HEK293 (cell line): ENCODE measurements around the gene STX1B.

Experiments used
- CTCF ChIA-PET: fragments of 350-600 bp; formaldehyde crosslinking; extraction: SDS; loops from one replicate; lab custom pipeline; 2021; ENCODE audit warnings: antibody characterized with exemption; lab: Yijun Ruan, JAX
- POLR2A ChIA-PET: fragments of 300-600 bp; formaldehyde crosslinking; extraction: SDS; loops from one replicate; lab custom pipeline; 2020; ENCODE audit warnings: antibody characterized with exemption, inconsistent platforms; lab: Yijun Ruan, JAX
- H3K27ac ChIP-seq: fragments of 200-500 bp; sonication (Bioruptor generic); 2 replicates; pipeline ENCODE4 v1.5.1; 2014; ENCODE audit warnings: low read depth, low read length, control low read depth, inconsistent platforms; ENCODE audit errors: extremely low read depth
- H3K36me3 ChIP-seq, 2 experiments: fragments of 200-500 bp in 1 of 2; sonication (Bioruptor generic) in 1 of 2; 1 replicate in 1 of 2; 2 replicates in 1 of 2; pipeline ENCODE4 v1.5.1; 2014 to 2017; ENCODE audit warnings: inconsistent platforms in 2 of 2, low read length in 2 of 2; ENCODE audit not compliant: control insufficient read depth in 2 of 2, insufficient read depth in 1 of 2
- H3K4me1 ChIP-seq: fragments of 200-500 bp; sonication (Bioruptor generic); 2 replicates; pipeline ENCODE4 v1.5.1; 2014; ENCODE audit warnings: mild to moderate bottlenecking, low read length, inconsistent platforms; ENCODE audit not compliant: control insufficient read depth, insufficient read depth
- H3K4me3 ChIP-seq: 2 replicates; pipeline ENCODE4 v1.5.1; 2011; ENCODE audit warnings: low read depth, mild to moderate bottlenecking, control low read depth, low read length, moderate library complexity
- H3K9me3 ChIP-seq: fragments of 200-500 bp; sonication (Bioruptor generic); 2 replicates; pipeline ENCODE4 v1.5.1; 2014; ENCODE audit warnings: low read depth, low read length, inconsistent platforms; ENCODE audit not compliant: control insufficient read depth, insufficient read depth
- ELK4 ChIP-seq: IDR thresholded peaks from 2 replicates; pipeline ENCODE4 v1.6.1; 2011; ENCODE audit warnings: mild to moderate bottlenecking, low read depth, low read length, borderline replicate concordance
- GLIS2 ChIP-seq: fragments of 450-650 bp; formaldehyde crosslinking; IDR thresholded peaks from 2 replicates; pipeline ENCODE4 v1.5.1; 2016; ENCODE audit warnings: missing biosample characterization, missing genetic modification characterization
- KLF1 ChIP-seq: fragments of 450-650 bp; formaldehyde crosslinking; IDR thresholded peaks from 2 replicates; pipeline ENCODE4 v1.5.1; 2016; ENCODE audit warnings: missing biosample characterization, missing genetic modification characterization
- KLF7 ChIP-seq: fragments of 450-650 bp; formaldehyde crosslinking; IDR thresholded peaks from 2 replicates; pipeline ENCODE4 v1.5.1; 2016; ENCODE audit warnings: missing biosample characterization, missing genetic modification characterization, borderline replicate concordance
- KLF8 ChIP-seq: fragments of 450-650 bp; formaldehyde crosslinking; IDR thresholded peaks from 2 replicates; pipeline ENCODE4 v1.5.1; 2016; ENCODE audit warnings: missing biosample characterization, missing genetic modification characterization
- KLF9 ChIP-seq: fragments of 450-650 bp; formaldehyde crosslinking; IDR thresholded peaks from 2 replicates; pipeline ENCODE4 v1.5.1; 2016; ENCODE audit warnings: missing biosample characterization, missing genetic modification characterization, low read depth
- OSR2 ChIP-seq: fragments of 450-650 bp; formaldehyde crosslinking; IDR thresholded peaks from 2 replicates; pipeline ENCODE4 v1.5.1; 2016; ENCODE audit warnings: missing biosample characterization, missing genetic modification characterization
- SETDB1 ChIP-seq: IDR thresholded peaks from one replicate; pipeline ENCODE4 v1.6.1; 2017; ENCODE audit warnings: mild to moderate bottlenecking, low read length, moderate library complexity, mixed read lengths; ENCODE audit not compliant: insufficient read length
- SP2 ChIP-seq: fragments of 450-650 bp; formaldehyde crosslinking; IDR thresholded peaks from 2 replicates; pipeline ENCODE4 v1.5.1; 2016; ENCODE audit warnings: missing biosample characterization, missing genetic modification characterization
- TCF7L2 ChIP-seq: IDR thresholded peaks from 2 replicates; pipeline ENCODE4 v1.6.1; 2011; ENCODE audit warnings: low read depth, mild to moderate bottlenecking, inconsistent platforms, low read length, moderate library complexity, borderline replicate concordance
- YY1 ChIP-seq: fragments of 450-650 bp; formaldehyde crosslinking; IDR thresholded peaks from 2 replicates; pipeline ENCODE4 v1.5.1; 2018; ENCODE audit warnings: missing biosample characterization, missing genetic modification characterization
- ZBTB21 ChIP-seq: fragments of 450-650 bp; formaldehyde crosslinking; IDR thresholded peaks from 2 replicates; pipeline ENCODE4 v1.5.1; 2017; ENCODE audit warnings: missing biosample characterization, missing genetic modification characterization
- ZBTB48 ChIP-seq: fragments of 450-650 bp; formaldehyde crosslinking; IDR thresholded peaks from 2 replicates; pipeline ENCODE4 v1.5.1; 2016; ENCODE audit warnings: missing biosample characterization, missing genetic modification characterization
- ZBTB49 ChIP-seq: fragments of 450-650 bp; formaldehyde crosslinking; IDR thresholded peaks from 2 replicates; pipeline ENCODE4 v1.5.1; 2016; ENCODE audit warnings: missing biosample characterization, missing genetic modification characterization, low read depth
- ZFP37 ChIP-seq: fragments of 450-650 bp; formaldehyde crosslinking; IDR thresholded peaks from 2 replicates; pipeline ENCODE4 v1.5.1; 2016; ENCODE audit warnings: missing biosample characterization, missing genetic modification characterization
- ZFP69B ChIP-seq: fragments of 450-650 bp; formaldehyde crosslinking; IDR thresholded peaks from 2 replicates; pipeline ENCODE4 v1.5.1; 2016; ENCODE audit warnings: missing biosample characterization, missing genetic modification characterization
- ZNF112 ChIP-seq: fragments of 450-650 bp; formaldehyde crosslinking; IDR thresholded peaks from 2 replicates; pipeline ENCODE4 v1.5.0; 2017; ENCODE audit warnings: missing biosample characterization, missing genetic modification characterization
- ZNF138 ChIP-seq: fragments of 450-650 bp; formaldehyde crosslinking; IDR thresholded peaks from 2 replicates; pipeline ENCODE4 v1.5.1; 2016; ENCODE audit warnings: missing biosample characterization, missing genetic modification characterization, borderline replicate concordance
- ZNF184 ChIP-seq: fragments of 450-650 bp; IDR thresholded peaks from 2 replicates; pipeline ENCODE4 v1.5.1; 2018; ENCODE audit warnings: missing biosample characterization, mild to moderate bottlenecking, missing genetic modification characterization
- ZNF223 ChIP-seq: fragments of 450-650 bp; formaldehyde crosslinking; IDR thresholded peaks from 2 replicates; pipeline ENCODE4 v1.5.1; 2016; ENCODE audit warnings: missing biosample characterization, missing genetic modification characterization
- ZNF335 ChIP-seq: fragments of 450-650 bp; formaldehyde crosslinking; conservative IDR thresholded peaks from 2 replicates; pipeline ENCODE4 v1.5.1; 2016; ENCODE audit warnings: missing biosample characterization, missing genetic modification characterization
- ZNF354C ChIP-seq: fragments of 450-650 bp; formaldehyde crosslinking; IDR thresholded peaks from 2 replicates; pipeline ENCODE4 v1.5.1; 2016; ENCODE audit warnings: missing biosample characterization, missing genetic modification characterization, low read depth, borderline replicate concordance
- ZNF48 ChIP-seq: fragments of 450-650 bp; formaldehyde crosslinking; IDR thresholded peaks from 2 replicates; pipeline ENCODE4 v1.5.1; 2016; ENCODE audit warnings: missing biosample characterization, missing genetic modification characterization
- ZNF501 ChIP-seq: fragments of 450-650 bp; formaldehyde crosslinking; IDR thresholded peaks from 2 replicates; pipeline ENCODE4 v1.5.1; 2016; ENCODE audit warnings: missing biosample characterization, missing genetic modification characterization
- ZNF530 ChIP-seq: fragments of 450-650 bp; formaldehyde crosslinking; IDR thresholded peaks from 2 replicates; pipeline ENCODE4 v1.5.1; 2016; ENCODE audit warnings: low read depth, missing biosample characterization, missing genetic modification characterization
- ZNF561 ChIP-seq: fragments of 450-650 bp; IDR thresholded peaks from 2 replicates; pipeline ENCODE4 v1.5.1; 2018; ENCODE audit warnings: missing biosample characterization, missing genetic modification characterization, borderline replicate concordance
- ZNF596 ChIP-seq: fragments of 450-650 bp; IDR thresholded peaks from 2 replicates; pipeline ENCODE4 v1.5.0; 2018; ENCODE audit warnings: missing biosample characterization, mild to moderate bottlenecking, missing genetic modification characterization, moderate library complexity
- ZNF621 ChIP-seq: fragments of 450-650 bp; formaldehyde crosslinking; IDR thresholded peaks from 2 replicates; pipeline ENCODE4 v1.5.1; 2017; ENCODE audit warnings: missing biosample characterization, missing genetic modification characterization
- ZNF707 ChIP-seq: fragments of 450-650 bp; formaldehyde crosslinking; IDR thresholded peaks from 2 replicates; pipeline ENCODE4 v1.5.1; 2016; ENCODE audit warnings: missing biosample characterization, missing genetic modification characterization
- ZNF76 ChIP-seq: fragments of 450-650 bp; formaldehyde crosslinking; IDR thresholded peaks from 2 replicates; pipeline ENCODE4; 2016; ENCODE audit warnings: low read depth, missing biosample characterization, missing genetic modification characterization, borderline replicate concordance
- ZSCAN30 ChIP-seq: fragments of 450-650 bp; IDR thresholded peaks from 2 replicates; pipeline ENCODE4 v1.5.1; 2018; ENCODE audit warnings: missing biosample characterization, mild to moderate bottlenecking, missing genetic modification characterization, moderate library complexity
- TF ChIP-seq, protein P1 (sequence below): fragments of 450-650 bp; formaldehyde crosslinking; IDR thresholded peaks from 2 replicates; pipeline ENCODE4 v1.5.1; 2016; ENCODE audit warnings: missing biosample characterization, missing genetic modification characterization
- TF ChIP-seq, protein P2 (sequence below): fragments of 450-650 bp; formaldehyde crosslinking; IDR thresholded peaks from 2 replicates; pipeline ENCODE4 v1.5.1; 2016; ENCODE audit warnings: missing biosample characterization, missing genetic modification characterization

STX1B gene

DNA sequence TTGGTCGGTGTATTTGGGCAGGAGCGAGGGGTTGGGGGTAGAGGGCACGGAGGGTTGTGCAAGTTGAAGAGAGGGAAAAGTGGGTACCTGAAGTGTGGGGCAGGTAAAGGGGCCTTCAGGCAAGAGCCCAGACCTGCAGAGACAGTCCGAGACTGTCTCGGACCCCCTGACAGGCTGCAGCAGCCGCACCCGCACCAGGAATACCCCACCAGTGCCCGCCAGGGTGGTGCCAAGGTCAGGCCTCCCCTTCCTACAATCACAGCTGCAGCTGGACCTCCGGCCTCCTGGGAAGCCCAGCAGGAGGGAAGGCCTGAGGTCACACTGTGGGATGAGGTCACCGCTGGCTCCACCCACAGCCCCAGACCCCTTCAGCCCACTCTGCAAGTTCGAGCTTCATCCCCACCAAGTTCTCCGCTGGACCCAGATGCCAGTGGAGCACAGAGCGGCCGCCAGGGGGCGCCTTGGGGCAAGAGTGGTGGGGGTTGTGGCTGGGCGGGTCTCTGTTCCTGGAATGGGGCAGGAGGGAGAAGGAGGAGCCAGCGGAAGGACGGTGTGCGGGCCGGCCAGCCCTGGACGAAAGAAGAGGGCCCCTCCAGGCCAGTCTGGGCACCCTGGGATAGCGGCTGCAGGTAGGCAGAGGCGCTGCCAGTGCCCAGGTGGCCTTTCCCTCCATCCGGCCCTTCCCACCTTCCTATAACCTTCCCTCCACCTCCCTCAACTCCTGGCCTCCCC is 25.6 kb downstream of the STX1B start, which contains the start of gene HSD3B7:
HSD3B7 (plus strand) TSS at position 539 of the 732 bp plus-strand sequence. CDS start 452 bp downstream, outside the sequence.
- no peak within 1 kb of the TSS for H3K4me3 ChIP-seq
- POLR2A ChIA-PET = interaction anchor here (0.6 to 2.9 kb wide), 9 partner anchors 14 to 366 kb away, joined by 3 to 13 read pairs (median 3); partner anchors contain the start of genes FUS, ZNF646 and ZNF668
- TF ChIP-seq KLF7 (peak; percentile 69; the same call in 1 of the 2 replicates), ZNF501 (peak; percentile 45; the same call in 1 of the 2 replicates), YY1 (tag by site-specific recombination) (no peak), KLF9 (peak; percentile 74), KLF1 (tag by site-specific recombination) (peak; percentile 77), KLF8 (peak; percentile 69), ZNF112 (tag by site-specific recombination) (no peak), ZNF596 (tag by site-specific recombination) (no peak), ZSCAN30 (tag by site-specific recombination) (peak; percentile 70; the same call in 1 of the 2 replicates), ZNF561 (tag by site-specific recombination) (no peak), ZNF530 (no peak), ZNF48 (no peak), TCF7L2 (no peak), ZNF707 (tag by site-specific recombination) (no peak), ZNF335 (tag by site-specific recombination) (peak; percentile 11; the same call in 1 of the 2 replicates), GLIS2 (peak; percentile 69), ZBTB49 (tag by site-specific recombination) (no peak), ZBTB48 (tag by site-specific recombination) (no peak), ZFP69B (tag by site-specific recombination) (no peak; the same call in 1 of the 2 replicates), ZNF76 (tag by site-specific recombination) (peak; percentile 29; the same call in 1 of the 2 replicates), ZNF223 (tag by site-specific recombination) (0 out of 2 replicates have a peak, but pooled peaks have one; percentile 14), ZNF184 (tag by site-specific recombination) (no peak), SP2 (peak; percentile 48), ZNF354C (no peak), OSR2 (tag by site-specific recombination) (no peak), ZBTB21 (tag by site-specific recombination) (0 out of 2 replicates have a peak, but pooled peaks have one; percentile 32), ZFP37 (tag by site-specific recombination) (0 out of 2 replicates have a peak, but pooled peaks have one; percentile 61), ZNF621 (tag by site-specific recombination) (no peak), ELK4 (no peak), SETDB1 (no peak), ZNF138 (tag by site-specific recombination) (no peak)
- TF ChIP-seq, protein P1, sequence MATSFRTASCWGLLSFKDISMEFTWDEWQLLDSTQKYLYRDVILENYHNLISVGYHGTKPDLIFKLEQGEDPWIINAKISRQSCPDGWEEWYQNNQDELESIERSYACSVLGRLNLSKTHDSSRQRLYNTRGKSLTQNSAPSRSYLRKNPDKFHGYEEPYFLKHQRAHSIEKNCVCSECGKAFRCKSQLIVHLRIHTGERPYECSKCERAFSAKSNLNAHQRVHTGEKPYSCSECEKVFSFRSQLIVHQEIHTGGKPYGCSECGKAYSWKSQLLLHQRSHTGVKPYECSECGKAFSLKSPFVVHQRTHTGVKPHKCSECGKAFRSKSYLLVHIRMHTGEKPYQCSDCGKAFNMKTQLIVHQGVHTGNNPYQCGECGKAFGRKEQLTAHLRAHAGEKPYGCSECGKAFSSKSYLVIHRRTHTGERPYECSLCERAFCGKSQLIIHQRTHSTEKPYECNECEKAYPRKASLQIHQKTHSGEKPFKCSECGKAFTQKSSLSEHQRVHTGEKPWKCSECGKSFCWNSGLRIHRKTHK (tag by site-specific recombination) = no peak
- TF ChIP-seq, protein P2, sequence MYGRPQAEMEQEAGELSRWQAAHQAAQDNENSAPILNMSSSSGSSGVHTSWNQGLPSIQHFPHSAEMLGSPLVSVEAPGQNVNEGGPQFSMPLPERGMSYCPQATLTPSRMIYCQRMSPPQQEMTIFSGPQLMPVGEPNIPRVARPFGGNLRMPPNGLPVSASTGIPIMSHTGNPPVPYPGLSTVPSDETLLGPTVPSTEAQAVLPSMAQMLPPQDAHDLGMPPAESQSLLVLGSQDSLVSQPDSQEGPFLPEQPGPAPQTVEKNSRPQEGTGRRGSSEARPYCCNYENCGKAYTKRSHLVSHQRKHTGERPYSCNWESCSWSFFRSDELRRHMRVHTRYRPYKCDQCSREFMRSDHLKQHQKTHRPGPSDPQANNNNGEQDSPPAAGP (tag by site-specific recombination) = peak; percentile 83

More for the DNA sequence above, 25.6 kb downstream of the STX1B start, which contains the start of gene HSD3B7:
- peaks cover 0 to 73% of the 10 kb centered on the region in 2 experiments; a peak in 2 of 3 replicates for H3K36me3 ChIP-seq
- H3K4me1 ChIP-seq = no peaks in the 10 kb centered on the region
- no peak within 1 kb of the TSS for H3K27ac ChIP-seq
- H3K9me3 ChIP-seq = no peaks in the 10 kb centered on the region
- CTCF ChIA-PET = interaction anchor here (0.5 to 4.2 kb wide), 61 partner anchors 10 to 1181 kb away, joined by 3 to 25 read pairs (median 4); partner anchors contain the start of genes ARMC5, KAT8, MVP and TLCD3B
